ENCODE results near the gene PIGW.

Gene PIGW

DNA sequence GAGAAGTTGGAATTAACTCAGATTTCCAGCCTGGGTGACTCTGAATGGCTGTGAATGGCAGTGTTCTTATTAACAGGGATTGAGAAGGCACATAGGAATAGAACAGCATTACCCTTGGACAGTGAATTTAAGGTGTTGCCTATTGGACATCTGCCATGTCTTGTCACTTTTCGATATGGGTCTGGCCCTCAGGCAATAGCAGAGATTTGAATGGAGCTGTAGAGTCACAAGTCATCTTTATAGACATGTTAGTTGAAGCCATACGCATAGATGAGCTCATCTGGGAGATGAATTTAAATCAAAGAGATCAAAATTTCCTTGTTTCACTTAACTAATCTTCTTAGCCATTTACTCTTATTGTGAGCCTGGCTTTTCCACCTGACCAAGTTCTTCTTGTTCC is 42.0 kb downstream of the PIGW start:
- no peak overlapping the region for H3K27ac ChIP-seq (replicated peaks; ENCODE audit: low read length)
- H2AFZ ChIP-seq (ENCODE audit: low read length): no peak overlapping the region
- peaks cover 0 to 3% of the 10 kb centered on the region in 2 donors for H3K9me3 ChIP-seq (replicated peaks in 1 of 2; ENCODE audit: control insufficient read depth in 2 of 2, insufficient read depth in 1 of 2, low read depth in 1 of 2, low read length in 2 of 2)
- H3K18ac ChIP-seq (ENCODE audit: low read length): no peak overlapping the region
- H2BK5ac ChIP-seq (ENCODE audit: low read length): no peak overlapping the region
- no peak overlapping the region for H3K9ac ChIP-seq (ENCODE audit: low read depth, low read length, poor library complexity)
- no peak overlapping the region for H2AK5ac ChIP-seq (ENCODE audit: low read depth, low read length)
- H3K79me1 ChIP-seq (ENCODE audit: low read depth, low read length): peaks cover 8% of the 10 kb centered on the region
- DNase-seq (ENCODE audit: low spot score): no peak
- no peaks in the 10 kb centered on the region for H3K27me3 ChIP-seq (ENCODE audit: control insufficient read depth in 3 of 3, insufficient read depth in 3 of 3, low read depth in 1 of 3, low read length in 3 of 3)
- H3K4ac ChIP-seq (ENCODE audit: low read length): no peak overlapping the region
- H3K4me3 ChIP-seq (ENCODE audit: low read length in 2 of 2): no peak overlapping the region
- no peak overlapping the region for H2BK12ac ChIP-seq (ENCODE audit: low read length)
- no peaks in the 10 kb centered on the region for H3K4me1 ChIP-seq (ENCODE audit: control insufficient read depth in 2 of 2, insufficient read depth in 1 of 2, low read depth in 1 of 2, low read length in 2 of 2)
- H3K36me3 ChIP-seq (replicated peaks in 1 of 2; ENCODE audit: control insufficient read depth in 2 of 2, insufficient read depth in 2 of 2, low read length in 2 of 2): peaks cover 19 to 84% of the 10 kb centered on the region in 2 donors
- H3K4me2 ChIP-seq (ENCODE audit: insufficient read depth, low read length, poor library complexity, severe bottlenecking): no peak overlapping the region
- no peak overlapping the region for H4K91ac ChIP-seq (ENCODE audit: low read depth, low read length, poor library complexity)
- H4K8ac ChIP-seq (ENCODE audit: low read depth, low read length): no peak overlapping the region
- no peak overlapping the region for H3K14ac ChIP-seq (ENCODE audit: low read length)
- no peak overlapping the region for H2BK120ac ChIP-seq (ENCODE audit: low read depth, low read length)
- no CpG with 5 or more reads among the region's 2 CpGs for WGBS, 2 donors (ENCODE audit: extremely low coverage in 2 of 2, insufficient read length in 2 of 2, insufficient replicate concordance in 1 of 2)
- H2BK15ac ChIP-seq (ENCODE audit: low read length): no peak overlapping the region
- no peak overlapping the region for H3K23ac ChIP-seq (ENCODE audit: low read depth, low read length, poor library complexity)

DNA sequence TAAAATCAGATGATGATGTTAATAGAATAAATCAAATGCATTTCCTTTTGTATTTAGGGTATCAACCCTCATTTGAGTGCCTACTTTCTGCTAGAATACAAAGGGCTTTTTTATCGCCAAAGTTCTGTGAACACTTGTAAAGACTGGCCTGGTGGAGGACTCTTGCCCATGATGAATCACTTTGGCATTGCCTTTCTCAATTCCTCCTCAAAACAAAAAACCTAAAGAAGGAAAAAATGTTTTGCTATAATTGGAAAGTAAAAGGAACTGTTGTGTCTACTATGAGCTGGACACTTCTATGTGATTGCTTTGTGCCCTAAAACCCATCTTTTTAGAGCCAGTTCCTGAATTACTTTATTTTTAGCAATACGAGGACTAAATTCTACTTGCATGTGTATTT is 43.9 kb downstream of the PIGW start:
- H3K4me2 ChIP-seq (ENCODE audit: insufficient read depth, low read length, poor library complexity, severe bottlenecking): no peak overlapping the region
- no peaks in the 10 kb centered on the region for H3K27me3 ChIP-seq (ENCODE audit: control insufficient read depth in 3 of 3, insufficient read depth in 3 of 3, low read depth in 1 of 3, low read length in 3 of 3)
- no peak overlapping the region for H3K27ac ChIP-seq (replicated peaks; ENCODE audit: low read length)
- H2AK5ac ChIP-seq (ENCODE audit: low read depth, low read length): no peak overlapping the region
- no peak overlapping the region for H3K4me3 ChIP-seq (ENCODE audit: low read length in 2 of 2)
- H3K9ac ChIP-seq (ENCODE audit: low read depth, low read length, poor library complexity): no peak overlapping the region
- H2BK15ac ChIP-seq (ENCODE audit: low read length): no peak overlapping the region
- no peak overlapping the region for H3K4ac ChIP-seq (ENCODE audit: low read length)
- no peaks in the 10 kb centered on the region for H3K9me3 ChIP-seq (replicated peaks in 1 of 2; ENCODE audit: control insufficient read depth in 2 of 2, insufficient read depth in 1 of 2, low read depth in 1 of 2, low read length in 2 of 2)
- H3K36me3 ChIP-seq (replicated peaks in 1 of 2; ENCODE audit: control insufficient read depth in 2 of 2, insufficient read depth in 2 of 2, low read length in 2 of 2): peaks cover 16 to 83% of the 10 kb centered on the region in 2 donors
- H3K23ac ChIP-seq (ENCODE audit: low read depth, low read length, poor library complexity): no peak overlapping the region
- no peak overlapping the region for H2BK12ac ChIP-seq (ENCODE audit: low read length)
- H4K8ac ChIP-seq (ENCODE audit: low read depth, low read length): no peak overlapping the region
- H3K79me1 ChIP-seq (ENCODE audit: low read depth, low read length): peaks cover 8% of the 10 kb centered on the region
- H2BK5ac ChIP-seq (ENCODE audit: low read length): no peak overlapping the region
- no peak overlapping the region for H3K18ac ChIP-seq (ENCODE audit: low read length)
- H3K14ac ChIP-seq (ENCODE audit: low read length): no peak overlapping the region
- H3K4me1 ChIP-seq (ENCODE audit: control insufficient read depth in 2 of 2, insufficient read depth in 1 of 2, low read depth in 1 of 2, low read length in 2 of 2): no peaks in the 10 kb centered on the region
- no peak overlapping the region for H2BK120ac ChIP-seq (ENCODE audit: low read depth, low read length)
- no CpG with 5 or more reads among the region's 2 CpGs for WGBS, 2 donors (ENCODE audit: extremely low coverage in 2 of 2, insufficient read length in 2 of 2, insufficient replicate concordance in 1 of 2)
- no peak overlapping the region for H4K91ac ChIP-seq (ENCODE audit: low read depth, low read length, poor library complexity)
- H2AFZ ChIP-seq (ENCODE audit: low read length): no peak overlapping the region
- no peak for DNase-seq (ENCODE audit: low spot score)

DNA sequence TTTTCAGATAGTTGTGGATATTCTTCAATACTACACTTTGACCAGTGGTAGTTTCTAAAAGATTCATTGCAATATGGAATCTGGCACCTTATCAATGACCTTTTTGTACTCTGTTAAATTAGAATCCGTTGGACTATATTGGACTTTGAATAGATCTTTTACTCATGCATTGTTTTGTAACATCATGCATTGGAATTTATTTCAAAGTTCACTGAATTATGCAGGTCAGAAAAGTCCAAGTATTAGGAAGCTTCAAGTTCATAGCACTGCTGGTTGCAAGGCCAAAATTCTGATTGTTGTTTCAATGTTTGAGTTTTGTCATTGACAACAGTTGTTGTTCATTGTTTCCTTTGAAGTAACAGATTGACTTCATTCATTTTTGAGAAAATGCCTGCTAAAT is 49.0 kb downstream of the PIGW start:
- Histone ChIP-seq H3K9me3 (replicated peaks in 1 of 2; ENCODE audit: control insufficient read depth in 2 of 2, insufficient read depth in 1 of 2, low read depth in 1 of 2, low read length in 2 of 2) (no peaks in the 10 kb centered on the region), H3K27me3 (ENCODE audit: control insufficient read depth in 3 of 3, insufficient read depth in 3 of 3, low read depth in 1 of 3, low read length in 3 of 3) (no peaks in the 10 kb centered on the region), H3K4me1 (ENCODE audit: control insufficient read depth in 2 of 2, insufficient read depth in 1 of 2, low read depth in 1 of 2, low read length in 2 of 2) (no peaks in the 10 kb centered on the region), H2BK15ac (ENCODE audit: low read length) (no peak overlapping the region), H2BK12ac (ENCODE audit: low read length) (no peak overlapping the region), H2BK5ac (ENCODE audit: low read length) (no peak overlapping the region), H3K36me3 (replicated peaks in 1 of 2; ENCODE audit: control insufficient read depth in 2 of 2, insufficient read depth in 2 of 2, low read length in 2 of 2) (peaks cover 26 to 93% of the 10 kb centered on the region in 2 donors), H3K4me3 (ENCODE audit: low read length in 2 of 2) (no peak overlapping the region), H3K4me2 (ENCODE audit: insufficient read depth, low read length, poor library complexity, severe bottlenecking) (no peak overlapping the region), H4K91ac (ENCODE audit: low read depth, low read length, poor library complexity) (no peak overlapping the region), H3K79me1 (ENCODE audit: low read depth, low read length) (no peaks in the 10 kb centered on the region), H2BK120ac (ENCODE audit: low read depth, low read length) (no peak overlapping the region), H3K27ac (replicated peaks; ENCODE audit: low read length) (no peak overlapping the region), H3K23ac (ENCODE audit: low read depth, low read length, poor library complexity) (no peak overlapping the region), H2AK5ac (ENCODE audit: low read depth, low read length) (no peak overlapping the region), H3K4ac (ENCODE audit: low read length) (no peak overlapping the region), H3K18ac (ENCODE audit: low read length) (no peak overlapping the region), H4K8ac (ENCODE audit: low read depth, low read length) (no peak overlapping the region), H2AFZ (ENCODE audit: low read length) (no peak overlapping the region), H3K9ac (ENCODE audit: low read depth, low read length, poor library complexity) (no peak overlapping the region), H3K14ac (ENCODE audit: low read length) (no peak overlapping the region)
- WGBS, 2 donors (ENCODE audit: extremely low coverage in 2 of 2, insufficient read length in 2 of 2, insufficient replicate concordance in 1 of 2): no CpG with 5 or more reads among the region's 1 CpG
- no peak for DNase-seq (ENCODE audit: low spot score)

DNA sequence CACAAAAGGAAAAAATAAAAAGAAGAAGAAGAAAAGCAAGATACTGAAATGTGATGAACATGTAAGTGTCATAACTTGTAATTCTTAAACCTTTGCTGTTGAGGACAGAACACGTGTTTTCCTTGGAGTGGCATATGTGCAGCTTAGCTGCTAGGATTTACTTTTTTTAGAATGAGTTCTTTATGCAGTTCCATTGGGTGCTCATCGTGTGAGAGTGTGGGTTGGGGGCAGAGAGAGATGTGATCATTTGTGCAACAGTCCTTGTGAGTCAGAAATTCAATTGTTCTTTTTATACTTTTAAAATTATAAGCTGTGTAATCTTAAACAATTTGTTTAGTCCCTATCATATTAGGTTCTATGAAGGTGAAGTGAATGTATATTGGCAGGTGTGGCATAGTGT is 51.4 kb downstream of the PIGW start:
- Histone ChIP-seq H3K79me1 (ENCODE audit: low read depth, low read length) (no peaks in the 10 kb centered on the region), H2BK12ac (ENCODE audit: low read length) (no peak overlapping the region), H3K4me2 (ENCODE audit: insufficient read depth, low read length, poor library complexity, severe bottlenecking) (no peak overlapping the region), H3K36me3 (replicated peaks in 1 of 2; ENCODE audit: control insufficient read depth in 2 of 2, insufficient read depth in 2 of 2, low read length in 2 of 2) (peaks cover 18 to 94% of the 10 kb centered on the region in 2 donors), H3K4me3 (ENCODE audit: low read length in 2 of 2) (no peak overlapping the region), H4K8ac (ENCODE audit: low read depth, low read length) (no peak overlapping the region), H2AK5ac (ENCODE audit: low read depth, low read length) (no peak overlapping the region), H2AFZ (ENCODE audit: low read length) (no peak overlapping the region), H3K27ac (replicated peaks; ENCODE audit: low read length) (no peak overlapping the region), H3K4ac (ENCODE audit: low read length) (no peak overlapping the region), H4K91ac (ENCODE audit: low read depth, low read length, poor library complexity) (no peak overlapping the region), H3K9ac (ENCODE audit: low read depth, low read length, poor library complexity) (no peak overlapping the region), H2BK5ac (ENCODE audit: low read length) (no peak overlapping the region), H2BK120ac (ENCODE audit: low read depth, low read length) (no peak overlapping the region), H2BK15ac (ENCODE audit: low read length) (no peak overlapping the region), H3K9me3 (replicated peaks in 1 of 2; ENCODE audit: control insufficient read depth in 2 of 2, insufficient read depth in 1 of 2, low read depth in 1 of 2, low read length in 2 of 2) (no peaks in the 10 kb centered on the region), H3K4me1 (ENCODE audit: control insufficient read depth in 2 of 2, insufficient read depth in 1 of 2, low read depth in 1 of 2, low read length in 2 of 2) (peaks cover 0 to 1% of the 10 kb centered on the region in 2 donors), H3K14ac (ENCODE audit: low read length) (no peak overlapping the region), H3K18ac (ENCODE audit: low read length) (no peak overlapping the region), H3K27me3 (ENCODE audit: control insufficient read depth in 3 of 3, insufficient read depth in 3 of 3, low read depth in 1 of 3, low read length in 3 of 3) (no peaks in the 10 kb centered on the region), H3K23ac (ENCODE audit: low read depth, low read length, poor library complexity) (no peak overlapping the region)
- no peak for DNase-seq (ENCODE audit: low spot score)
- WGBS, 2 donors (ENCODE audit: extremely low coverage in 2 of 2, insufficient read length in 2 of 2, insufficient replicate concordance in 1 of 2): no CpG with 5 or more reads among the region's 2 CpGs
